Gastrocnemius medialis (tissue), 4 donors: ENCODE measurements around the gene DEFB126.

Experiments
- POLR2A ChIP-seq, 2 donors: fragments of 450-650 bp; IDR thresholded peaks; one replicate each; pipeline ENCODE4 v1.6.1; 2017; ENCODE audit warnings: antibody characterized with exemption in 2 of 2, mild to moderate bottlenecking in 2 of 2, moderate library complexity in 2 of 2
- TF ChIP-seq, protein P1 (sequence below), 5 experiments: fragments of 450-650 bp in 3 of 5; fragments of 200-600 bp in 2 of 5; sonication (generic) in 2 of 5; IDR thresholded peaks in 4 of 5; conservative IDR thresholded peaks in 1 of 5; 1 replicate in 4 of 5; 2 replicates in 1 of 5; pipeline ENCODE4 v1.5.1; 2016 to 2019; ENCODE audit warnings: antibody characterized with exemption in 5 of 5, mild to moderate bottlenecking in 3 of 5, moderate library complexity in 3 of 5

GRCh38 chr20:187733-188132 is 45.3 kb downstream of the DEFB126 start:
- TF ChIP-seq, protein P1, sequence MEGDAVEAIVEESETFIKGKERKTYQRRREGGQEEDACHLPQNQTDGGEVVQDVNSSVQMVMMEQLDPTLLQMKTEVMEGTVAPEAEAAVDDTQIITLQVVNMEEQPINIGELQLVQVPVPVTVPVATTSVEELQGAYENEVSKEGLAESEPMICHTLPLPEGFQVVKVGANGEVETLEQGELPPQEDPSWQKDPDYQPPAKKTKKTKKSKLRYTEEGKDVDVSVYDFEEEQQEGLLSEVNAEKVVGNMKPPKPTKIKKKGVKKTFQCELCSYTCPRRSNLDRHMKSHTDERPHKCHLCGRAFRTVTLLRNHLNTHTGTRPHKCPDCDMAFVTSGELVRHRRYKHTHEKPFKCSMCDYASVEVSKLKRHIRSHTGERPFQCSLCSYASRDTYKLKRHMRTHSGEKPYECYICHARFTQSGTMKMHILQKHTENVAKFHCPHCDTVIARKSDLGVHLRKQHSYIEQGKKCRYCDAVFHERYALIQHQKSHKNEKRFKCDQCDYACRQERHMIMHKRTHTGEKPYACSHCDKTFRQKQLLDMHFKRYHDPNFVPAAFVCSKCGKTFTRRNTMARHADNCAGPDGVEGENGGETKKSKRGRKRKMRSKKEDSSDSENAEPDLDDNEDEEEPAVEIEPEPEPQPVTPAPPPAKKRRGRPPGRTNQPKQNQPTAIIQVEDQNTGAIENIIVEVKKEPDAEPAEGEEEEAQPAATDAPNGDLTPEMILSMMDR (IDR thresholded peaks at IDR 0.05 in 4 of 5, conservative IDR thresholded peaks at IDR 0.05 in 1 of 5): no peak
- TF ChIP-seq POLR2A (IDR thresholded peaks at IDR 0.05): no peak
